Right forelimb (tissue), 1 donor: ENCODE results near the gene SCIMP.
"Not testable (repeated sequence)": the region's sequence is repeated elsewhere in the genome, so short reads cannot be mapped to it uniquely, and the experiment has no call there.

ENCODE experiments used
- DNase-seq: peaks from one replicate; pipeline ENCODE4 v3.0.0-alpha.2; 2018

Gene SCIMP

GRCh38 chr17:5237541-5238016 lies 2.9 kb upstream of the SCIMP start:
- no peak for DNase-seq

- DNase-seq: no peak
Observed at GRCh38 chr17:5236938-5237540, 2.4 kb upstream of the SCIMP start.

GRCh38 chr17:5233492-5233891 lies 1.2 kb downstream of the SCIMP start:
- DNase-seq: not testable (repeated sequence)

- no peak for DNase-seq
Observed at GRCh38 chr17:5226940-5227878, 7.5 kb downstream of the SCIMP start.

GRCh38 chr17:5225668-5226457 lies 8.8 kb downstream of the SCIMP start:
- DNase-seq: no peak

GRCh38 chr17:5221912-5222311 lies 12.7 kb downstream of the SCIMP start:
- not testable (repeated sequence) for DNase-seq

GRCh38 chr17:5220074-5220473 lies 14.6 kb downstream of the SCIMP start:
- no peak for DNase-seq

GRCh38 chr17:5219536-5219935 lies 15.1 kb downstream of the SCIMP start:
- no peak for DNase-seq

- not testable (repeated sequence) for DNase-seq
Observed at GRCh38 chr17:5217562-5217961, 17.1 kb downstream of the SCIMP start.

GRCh38 chr17:5211458-5211857 lies 23.2 kb downstream of the SCIMP start:
- no peak for DNase-seq

- DNase-seq: no peak
Observed at GRCh38 chr17:5210614-5211252, 23.9 kb downstream of the SCIMP start.

GRCh38 chr17:5210091-5210490 lies 24.6 kb downstream of the SCIMP start:
- no peak for DNase-seq

- DNase-seq: no peak
Observed at GRCh38 chr17:5209396-5209795, 25.3 kb downstream of the SCIMP start.

GRCh38 chr17:5203908-5204294 lies 30.8 kb downstream of the SCIMP start:
- DNase-seq: no peak

GRCh38 chr17:5203178-5203907 lies 31.3 kb downstream of the SCIMP start:
- no peak for DNase-seq

GRCh38 chr17:5201011-5201410 lies 33.6 kb downstream of the SCIMP start:
- DNase-seq: no peak

GRCh38 chr17:5200360-5200759 lies 34.3 kb downstream of the SCIMP start:
- no peak for DNase-seq

GRCh38 chr17:5198472-5198871 lies 36.2 kb downstream of the SCIMP start:
- no peak for DNase-seq

- no peak for DNase-seq
Observed at GRCh38 chr17:5194346-5194745, 40.3 kb downstream of the SCIMP start.

- DNase-seq: peak; percentile 98
Observed at GRCh38 chr17:5191541-5192417, 42.9 kb downstream of the SCIMP start, which contains the start of gene ZNF594. ZNF594 (minus strand) TSS chr17:5191868; CDS start chr17:5184256, 7,612 bp downstream.

GRCh38 chr17:5184288-5184687 lies 50.4 kb downstream of the SCIMP start:
- DNase-seq: no peak
